GM12865 (cell line): Measurements from ENCODE around the gene WNT7B.

Experiments used
- DNase-seq: peaks from one replicate; pipeline ENCODE4 v3.0.0; 2010; ENCODE audit warnings: low read depth
- H3K4me3 ChIP-seq: 2 replicates; pipeline ENCODE4 v1.5.1; 2011; ENCODE audit warnings: mild to moderate bottlenecking, low read depth, low read length, control low read depth
- CTCF ChIP-seq: IDR thresholded peaks from 2 replicates; pipeline ENCODE4 v1.5.1; 2011; ENCODE audit warnings: low read length, control low read depth, low read depth, inconsistent platforms; ENCODE audit not compliant: insufficient read depth; ENCODE audit errors: missing control alignments

WNT7B gene

GRCh38 chr22:45946805-45947600 is 30.0 kb downstream of the WNT7B start:
- TF ChIP-seq CTCF = no peak
- DNase-seq = no peak
- no peak overlapping the region for H3K4me3 ChIP-seq

GRCh38 chr22:45945621-45946106 is 31.3 kb downstream of the WNT7B start:
- H3K4me3 ChIP-seq = no peak overlapping the region
- TF ChIP-seq CTCF = no peak
- no peak for DNase-seq

- H3K4me3 ChIP-seq = no peak overlapping the region
- DNase-seq = no peak
- no peak for TF ChIP-seq CTCF
Measured at GRCh38 chr22:45942787-45943493, 34.0 kb downstream of the WNT7B start.

GRCh38 chr22:45942344-45942743 is 34.6 kb downstream of the WNT7B start:
- no peak overlapping the region for H3K4me3 ChIP-seq
- no peak for TF ChIP-seq CTCF
- DNase-seq = no peak

- DNase-seq = no peak
- no peak overlapping the region for H3K4me3 ChIP-seq
- no peak for TF ChIP-seq CTCF
Measured at GRCh38 chr22:45938913-45939312, 38.0 kb downstream of the WNT7B start.

- no peak for DNase-seq
- H3K4me3 ChIP-seq = no peak overlapping the region
- TF ChIP-seq CTCF = no peak
Measured at GRCh38 chr22:45937960-45938359, 39.0 kb downstream of the WNT7B start.
